GM12878 (cell line): ENCODE results near the gene UBXN4. TPM values are rescaled to one million over a fixed set of nuclear protein-coding genes. Genes with fewer than 3 reads are reported as not detected.
"Not testable (repeated sequence)": the region's sequence is repeated elsewhere in the genome, so short reads cannot be mapped to it uniquely, and the experiment has no call there.

Experiments used
- ATAC-seq: fragments of 200-7000 bp; cut with Tn5 transposase; 3 replicates; pipeline ENCODE4 v1.9.1; 2020; ENCODE audit warnings: mild to moderate bottlenecking, moderate library complexity
- BruUV-seq: library from RNA; stranded (reverse); fragments of 400-500 nt; replicated peaks from 2 replicates; lab custom pipeline; 2021; lab: Mats Ljungman, UMichigan
- CTCF ChIA-PET: fragments of 300-600 bp; sonication (Branson Sonifier 250); formaldehyde crosslinking; extraction: SDS; loops from one replicate; lab custom pipeline; 2021; ENCODE audit warnings: inconsistent platforms; lab: Yijun Ruan, JAX
- POLR2A ChIA-PET: fragments of 350-600 bp; formaldehyde crosslinking; extraction: SDS; loops from one replicate; lab custom pipeline; 2021; ENCODE audit warnings: inconsistent platforms; lab: Charles Lee
- RAD21 ChIA-PET: fragments of 300-600 bp; sonication (Branson Sonifier 250); formaldehyde crosslinking; loops from one replicate; lab custom pipeline; 2023; ENCODE audit warnings: antibody characterized with exemption; ENCODE audit not compliant: unreplicated experiment; lab: Charles Lee
- SMC1A ChIA-PET: fragments of 300-600 bp; sonication (Branson Sonifier 250); formaldehyde crosslinking; loops from one replicate; lab custom pipeline; 2023; ENCODE audit not compliant: unreplicated experiment, uncharacterized antibody; lab: Charles Lee
- DNase-seq: peaks from one replicate; pipeline ENCODE4 v3.0.0-alpha.2; 2011; ENCODE audit warnings: low read depth, low spot score
- FAIRE-seq: peaks from 3 replicates; lab custom pipeline; 2011; peaks lifted over from hg19 to GRCh38; lab: Jason Lieb, UNC
- H2AFZ ChIP-seq: 2 replicates; pipeline ENCODE4 v1.6.0; 2011; ENCODE audit warnings: low read depth, low read length, control low read depth; ENCODE audit not compliant: control insufficient read depth
- H3K27ac ChIP-seq: 2 replicates; pipeline ENCODE4 v1.5.1; 2011; ENCODE audit warnings: control low read depth; ENCODE audit not compliant: control insufficient read depth, insufficient read depth
- H3K27me3 ChIP-seq, 2 experiments: replicated peaks in 1 of 2; 2 replicates each; pipeline versions ENCODE4 v1.6.0 to v1.6.1; 2011; ENCODE audit warnings: low read length in 1 of 2; ENCODE audit not compliant: control insufficient read depth in 2 of 2, insufficient read depth in 2 of 2
- H3K36me3 ChIP-seq, 2 experiments: 2 replicates each; pipeline ENCODE4 v1.5.1; 2011; ENCODE audit warnings: low read length in 1 of 2; ENCODE audit not compliant: control insufficient read depth in 2 of 2, insufficient read depth in 2 of 2
- H3K4me1 ChIP-seq: 2 replicates; pipeline ENCODE4 v1.6.1; 2011; ENCODE audit warnings: mild to moderate bottlenecking, low read length, moderate library complexity, mixed read lengths; ENCODE audit not compliant: control insufficient read depth, insufficient read depth
- H3K4me2 ChIP-seq: 2 replicates; pipeline ENCODE4 v1.6.0; 2011; ENCODE audit warnings: control low read depth; ENCODE audit not compliant: control insufficient read depth, insufficient read depth
- H3K4me3 ChIP-seq: fragments of 200-600 bp; sonication (generic); 2 replicates; pipeline ENCODE4 v1.5.1; 2016
- H3K79me2 ChIP-seq: 2 replicates; pipeline ENCODE4 v1.6.0; 2011; ENCODE audit warnings: low read length; ENCODE audit not compliant: control insufficient read depth, insufficient read depth
- H3K9ac ChIP-seq: 2 replicates; pipeline ENCODE4 v1.8.0; 2011; ENCODE audit warnings: low read length, control low read depth, mixed read lengths; ENCODE audit not compliant: control insufficient read depth, insufficient read depth
- H3K9me3 ChIP-seq: replicated peaks from 3 replicates; pipeline ENCODE4 v1.5.1; 2011; ENCODE audit warnings: mild to moderate bottlenecking, low read length; ENCODE audit not compliant: control insufficient read depth, insufficient read depth
- H4K20me1 ChIP-seq: 2 replicates; pipeline ENCODE4 v1.6.0; 2011; ENCODE audit not compliant: control insufficient read depth, insufficient read depth
- CEBPB ChIP-seq, 2 experiments: fragments of 150-350 bp in 1 of 2; IDR thresholded peaks; 2 replicates each; pipeline ENCODE4 v1.6.1; 2012 to 2014; ENCODE audit warnings: low read depth in 2 of 2, low read length in 2 of 2, borderline replicate concordance in 1 of 2, inconsistent platforms in 1 of 2
- CTCF ChIP-seq, 3 experiments: IDR thresholded peaks in 2 of 3; conservative IDR thresholded peaks in 1 of 3; 2 replicates each; pipeline ENCODE4 v1.5.1; 2011; ENCODE audit warnings: low read depth in 3 of 3, low read length in 3 of 3, mild to moderate bottlenecking in 3 of 3, control low read depth in 2 of 3, moderate library complexity in 2 of 3, inconsistent platforms in 1 of 3, mixed read lengths in 1 of 3; ENCODE audit not compliant: control insufficient read depth in 2 of 3, insufficient read depth in 1 of 3; ENCODE audit errors: extremely low read depth in 1 of 3
- DPF2 ChIP-seq: fragments of 450-650 bp; IDR thresholded peaks from 2 replicates; pipeline ENCODE4 v1.6.1; 2017; ENCODE audit warnings: mild to moderate bottlenecking
- IKZF2 ChIP-seq, 2 experiments: fragments of 450-650 bp; IDR thresholded peaks; 2 replicates each; pipeline ENCODE4 v1.6.1; 2017; ENCODE audit warnings: mild to moderate bottlenecking in 2 of 2, moderate library complexity in 2 of 2
- MYB ChIP-seq: fragments of 150-350 bp; IDR thresholded peaks from 2 replicates; pipeline ENCODE4 v1.6.1; 2014; ENCODE audit warnings: mild to moderate bottlenecking, low read depth, low read length, borderline replicate concordance
- RAD21 ChIP-seq: IDR thresholded peaks from 2 replicates; pipeline ENCODE4 v1.6.1; 2011; ENCODE audit warnings: mild to moderate bottlenecking, low read depth, low read length, moderate library complexity; ENCODE audit not compliant: insufficient read depth
- SMC3 ChIP-seq: IDR thresholded peaks from 2 replicates; pipeline ENCODE4 v1.6.1; 2011; ENCODE audit warnings: low read length, improper control_type of control experiment, borderline replicate concordance
- ZNF622 ChIP-seq: fragments of 450-650 bp; IDR thresholded peaks from 2 replicates; pipeline ENCODE4 v1.6.1; 2017; ENCODE audit warnings: mild to moderate bottlenecking, inconsistent platforms
- WGBS: methylation state at CpG from one replicate; pipeline ENCODE4 v1.1.6; 2016; ENCODE audit warnings: low lambda C conversion rate; ENCODE audit not compliant: insufficient replicate concordance, insufficient coverage; ENCODE audit errors: missing lambda C conversion rate; 5-methylcytosine and 5-hydroxymethylcytosine counted together
- in situ Hi-C: fragments of 300-500 bp; cut with MboI; formaldehyde crosslinking; loops from 9 replicates; pipeline ENCODE4 v1.14.3; 2018; ENCODE audit warnings: mixed read lengths
- intact Hi-C: fragments of 100-400 bp; cut with micrococcal nuclease; formaldehyde crosslinking; loops from one replicate; pipeline ENCODE4 v1.14.2; 2022; ENCODE audit not compliant: unreplicated experiment
- polyA plus RNA-seq, 11 experiments: library from polyadenylated mRNA; depleted of rRNA in 4 of 11; unstranded in 6 of 11; stranded (reverse) in 5 of 11; fragments of >200 nt; fragmentation: Nextera tagmentation in 4 of 11; fragmentation: Illumina TruSeq in 1 of 11; extraction: Ambion mirVana in 4 of 11; extraction: Trizol in 1 of 11; gene quantifications; 1 replicate in 1 of 11; 2 replicates in 10 of 11; pipeline versions ENCODE4 v1.2.1 to v1.2.3, GENCODE V29; 2011 to 2016; ENCODE audit warnings: inconsistent platforms in 2 of 11, missing spikeins in 2 of 11, low read depth in 1 of 11
- total RNA-seq, 4 experiments: library from RNA; depleted of rRNA in 3 of 4; stranded (reverse); fragments of >200 nt in 3 of 4; fragmentation: Illumina TruSeq in 1 of 4; extraction: Trizol in 1 of 4; gene quantifications; 2 replicates each; pipeline versions ENCODE4 v1.2.1 to v1.2.3, GENCODE V29; 2013 to 2021

The UBXN4 gene
- total and polyA plus RNA-seq, 10 of the 15 experiments (the other 5 are each of a cell fraction or from before 2014, with no cell fraction given): 52.6 to 133 (median 71.9) TPM

- ChIA-PET CTCF (interaction anchor here (0.7 to 6.4 kb wide), 58 partner anchors 8 to 756 kb away, joined by 3 to 124 read pairs (median 4); partner anchors contain the start of genes RAB3GAP1, UBXN4 and ZRANB3), RAD21 (interaction anchor here (0.6 to 4.2 kb wide), 28 partner anchors 18 to 721 kb away, joined by 3 to 64 read pairs (median 4); partner anchors contain the start of genes R3HDM1, UBXN4 and ZRANB3), POLR2A (interaction anchor here (0.6 to 1.4 kb wide), 3 partner anchors 50 to 728 kb away, joined by 3 to 4 read pairs (median 3); no protein-coding TSS in a partner anchor), SMC1A (interaction anchor here (0.5 to 3.9 kb wide), 33 partner anchors 10 to 721 kb away, joined by 3 to 66 read pairs (median 4); partner anchors contain the start of genes R3HDM1 and ZRANB3)
- TF ChIP-seq ZNF622: no peak
- no peak for TF ChIP-seq CEBPB (IDR thresholded peaks at IDR 0.05; ENCODE audit: borderline replicate concordance in 1 of 2, low read depth in 2 of 2, low read length in 2 of 2)
- peak; percentile 94 for TF ChIP-seq SMC3
- peak; percentile 95 for TF ChIP-seq RAD21
- TF ChIP-seq DPF2: no peak
- no peak for TF ChIP-seq IKZF2 (IDR thresholded peaks at IDR 0.05)
- peak; percentile 87 to 89 (median 89) for TF ChIP-seq CTCF (IDR thresholded peaks at IDR 0.05 in 2 of 3, conservative IDR thresholded peaks at IDR 0.05 in 1 of 3; ENCODE audit: control insufficient read depth in 2 of 3, extremely low read depth in 1 of 3, insufficient read depth in 1 of 3, low read depth in 3 of 3, low read length in 3 of 3)
- no peak for TF ChIP-seq MYB
- no TSS peak for BruUV-seq
- no peak for DNase-seq
- peak; percentile 83 for FAIRE-seq
- H3K36me3 ChIP-seq: no peaks in the 10 kb centered on the region
- no peak overlapping the region for H3K4me2 ChIP-seq
- no peaks in the 10 kb centered on the region for H3K9me3 ChIP-seq
- intact Hi-C loops (loop anchor here (1.0 to 10.0 kb wide), 7 partner anchors 53 to 723 kb away; no protein-coding TSS in a partner anchor), in situ Hi-C loops (loop anchor here (5.0 kb wide), 2 partner anchors 238 to 713 kb away; no protein-coding TSS in a partner anchor)
- H3K79me2 ChIP-seq: no peaks in the 10 kb centered on the region
- H4K20me1 ChIP-seq: no peaks in the 10 kb centered on the region
- WGBS: 54% methylated on average over 6 of the region's 6 CpGs
- H2AFZ ChIP-seq: no peak overlapping the region
- H3K4me3 ChIP-seq: no peak overlapping the region
- peak; percentile 89 for ATAC-seq
- H3K27ac ChIP-seq: no peak overlapping the region
- no peak overlapping the region for H3K9ac ChIP-seq
- H3K4me1 ChIP-seq: no peaks in the 10 kb centered on the region
- no peaks in the 10 kb centered on the region for H3K27me3 ChIP-seq
These were observed 31.7 kb upstream of the UBXN4 start for GRCh38 chr2:135709992-135710391.

GRCh38 chr2:135715086-135715485 is 26.6 kb upstream of the UBXN4 start:
- ATAC-seq, H3K27ac ChIP-seq, in situ Hi-C loops, H3K4me3 ChIP-seq, POLR2A ChIA-PET, BruUV-seq, H4K20me1 ChIP-seq, H3K27me3 ChIP-seq, H3K9ac ChIP-seq, H2AFZ ChIP-seq, H3K36me3 ChIP-seq, H3K4me2 ChIP-seq, SMC1A ChIA-PET, FAIRE-seq, H3K4me1 ChIP-seq, H3K9me3 ChIP-seq, H3K79me2 ChIP-seq, DNase-seq: not testable (repeated sequence)
- CTCF ChIA-PET: interaction anchor here (0.6 to 1.1 kb wide), 2 partner anchors 83 to 241 kb away, joined by 3 read pairs; no protein-coding TSS in a partner anchor
- 98% methylated on average over 9 of the region's 9 CpGs for WGBS
- RAD21 ChIA-PET: interaction anchor here (0.6 kb wide), 1 partner anchor 51 kb away, joined by 4 read pairs; no protein-coding TSS in a partner anchor
- intact Hi-C loops: loop anchor here (10.0 kb wide), 3 partner anchors 140 to 560 kb away; no protein-coding TSS in a partner anchor
